A673 (cell line): ENCODE results near the gene TBC1D4. TPM values are rescaled to one million over a fixed set of nuclear protein-coding genes. Genes with fewer than 3 reads are reported as not detected.

Source experiments
- BruUV-seq: library from RNA; stranded (reverse); fragments of 400-500 nt; replicated peaks from 2 replicates; lab custom pipeline; 2021; lab: Mats Ljungman, UMichigan
- CTCF ChIA-PET: fragments of 300-600 bp; sonication (Branson Sonifier 250); formaldehyde crosslinking; loops from one replicate; lab custom pipeline; 2022; ENCODE audit warnings: antibody characterized with exemption; lab: Charles Lee
- POLR2A ChIA-PET: fragments of 300-600 bp; sonication (Branson Sonifier 250); formaldehyde crosslinking; loops from one replicate; lab custom pipeline; 2022; ENCODE audit warnings: antibody characterized with exemption; ENCODE audit not compliant: low non-redundant PET; lab: Charles Lee
- DNase-seq: peaks from one replicate; pipeline ENCODE4 v3.0.0-alpha.2; 2015; ENCODE audit warnings: low spot score
- H3K27ac ChIP-seq: fragments of 200-600 bp; sonication (generic); 2 replicates; pipeline ENCODE4 v1.5.1; 2016; ENCODE audit warnings: mixed run types, low read depth, mild to moderate bottlenecking, mixed read lengths, antibody characterized with exemption, low read length; ENCODE audit not compliant: poor library complexity, severe bottlenecking
- H3K27me3 ChIP-seq: fragments of 200-600 bp; sonication (generic); replicated peaks from 2 replicates; pipeline ENCODE4 v1.6.1; 2017; ENCODE audit warnings: mixed run types, low read depth, mild to moderate bottlenecking, mixed read lengths, antibody characterized with exemption, low read length; ENCODE audit not compliant: insufficient read depth, poor library complexity
- H3K36me3 ChIP-seq: fragments of 200-600 bp; sonication (generic); 2 replicates; pipeline ENCODE4 v1.6.1; 2016; ENCODE audit warnings: mixed run types, mild to moderate bottlenecking, mixed read lengths, antibody characterized with exemption, low read length; ENCODE audit not compliant: insufficient read depth, poor library complexity, severe bottlenecking
- H3K4me1 ChIP-seq: fragments of 200-600 bp; sonication (generic); 2 replicates; pipeline ENCODE4 v1.6.1; 2017; ENCODE audit warnings: mixed run types, mild to moderate bottlenecking, mixed read lengths, antibody characterized with exemption, low read length; ENCODE audit not compliant: insufficient read depth, poor library complexity, severe bottlenecking
- H3K4me3 ChIP-seq: fragments of 200-600 bp; sonication (generic); 2 replicates; pipeline ENCODE4 v1.5.1; 2016; ENCODE audit warnings: low read depth, mixed run types, mild to moderate bottlenecking, mixed read lengths, low read length; ENCODE audit not compliant: poor library complexity, severe bottlenecking
- H3K9me3 ChIP-seq: fragments of 200-600 bp; sonication (generic); 2 replicates; pipeline ENCODE4 v1.6.1; 2016; ENCODE audit warnings: mixed run types, low read depth, mild to moderate bottlenecking, mixed read lengths, antibody characterized with exemption, low read length; ENCODE audit not compliant: poor library complexity, severe bottlenecking
- EZH2 ChIP-seq: fragments of 200-600 bp; sonication (generic); IDR thresholded peaks from 2 replicates; pipeline ENCODE4 v1.6.1; 2017; ENCODE audit warnings: borderline replicate concordance, low read depth, mild to moderate bottlenecking, mixed read lengths, antibody characterized with exemption, low read length; ENCODE audit not compliant: poor library complexity, severe bottlenecking
- intact Hi-C: fragments of 100-400 bp; cut with micrococcal nuclease; formaldehyde crosslinking; loops from one replicate; pipeline ENCODE4 v1.10.0; 2022; ENCODE audit not compliant: unreplicated experiment
- total RNA-seq: library from RNA; stranded (reverse); gene quantifications from 2 replicates; pipeline ENCODE4 v1.2.3, GENCODE V29; 2021
- TF ChIP-seq, protein P1 (sequence below): fragments of 300-800, 200-600 bp; sonication (generic); conservative IDR thresholded peaks from 2 replicates; pipeline ENCODE4 v1.5.1; 2017; ENCODE audit warnings: low read depth, mild to moderate bottlenecking, antibody characterized with exemption, low read length, moderate library complexity, mixed read lengths

The TBC1D4 gene
- total RNA-seq, 1 experiment from 2014 or later, result 9.8 TPM

DNA sequence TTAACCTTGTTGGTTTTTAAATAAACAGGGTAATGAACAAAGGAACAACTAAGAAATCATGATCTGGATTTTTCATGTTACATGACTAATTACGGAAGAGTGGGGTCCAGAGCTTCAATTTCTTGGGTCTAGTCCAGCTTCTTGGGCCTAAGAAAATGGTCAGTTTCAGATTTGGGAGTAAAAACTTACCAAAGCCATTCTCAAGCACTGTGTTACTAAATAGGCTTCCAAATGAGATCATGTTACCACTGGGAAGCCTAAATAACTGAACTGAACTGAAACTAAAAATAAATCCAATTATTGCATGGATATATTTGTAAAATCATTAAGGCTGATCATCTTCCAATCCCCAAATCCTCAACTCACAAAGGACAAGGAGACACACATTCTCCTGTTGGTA, 13.9 kb downstream of the TBC1D4 start:
- no peak for DNase-seq
- no TSS peak for BruUV-seq
- Histone ChIP-seq H3K27ac (no peak overlapping the region), H3K27me3 (no peaks in the 10 kb centered on the region), H3K4me1 (peaks cover 7% of the 10 kb centered on the region), H3K36me3 (no peaks in the 10 kb centered on the region), H3K4me3 (no peak overlapping the region), H3K9me3 (no peaks in the 10 kb centered on the region)
- CTCF ChIA-PET, result no interaction called here
- TF ChIP-seq, protein P1, sequence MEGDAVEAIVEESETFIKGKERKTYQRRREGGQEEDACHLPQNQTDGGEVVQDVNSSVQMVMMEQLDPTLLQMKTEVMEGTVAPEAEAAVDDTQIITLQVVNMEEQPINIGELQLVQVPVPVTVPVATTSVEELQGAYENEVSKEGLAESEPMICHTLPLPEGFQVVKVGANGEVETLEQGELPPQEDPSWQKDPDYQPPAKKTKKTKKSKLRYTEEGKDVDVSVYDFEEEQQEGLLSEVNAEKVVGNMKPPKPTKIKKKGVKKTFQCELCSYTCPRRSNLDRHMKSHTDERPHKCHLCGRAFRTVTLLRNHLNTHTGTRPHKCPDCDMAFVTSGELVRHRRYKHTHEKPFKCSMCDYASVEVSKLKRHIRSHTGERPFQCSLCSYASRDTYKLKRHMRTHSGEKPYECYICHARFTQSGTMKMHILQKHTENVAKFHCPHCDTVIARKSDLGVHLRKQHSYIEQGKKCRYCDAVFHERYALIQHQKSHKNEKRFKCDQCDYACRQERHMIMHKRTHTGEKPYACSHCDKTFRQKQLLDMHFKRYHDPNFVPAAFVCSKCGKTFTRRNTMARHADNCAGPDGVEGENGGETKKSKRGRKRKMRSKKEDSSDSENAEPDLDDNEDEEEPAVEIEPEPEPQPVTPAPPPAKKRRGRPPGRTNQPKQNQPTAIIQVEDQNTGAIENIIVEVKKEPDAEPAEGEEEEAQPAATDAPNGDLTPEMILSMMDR, result no peak
- no peak for TF ChIP-seq EZH2
- POLR2A ChIA-PET, result no interaction called here
- intact Hi-C loops, result no loop called here

DNA sequence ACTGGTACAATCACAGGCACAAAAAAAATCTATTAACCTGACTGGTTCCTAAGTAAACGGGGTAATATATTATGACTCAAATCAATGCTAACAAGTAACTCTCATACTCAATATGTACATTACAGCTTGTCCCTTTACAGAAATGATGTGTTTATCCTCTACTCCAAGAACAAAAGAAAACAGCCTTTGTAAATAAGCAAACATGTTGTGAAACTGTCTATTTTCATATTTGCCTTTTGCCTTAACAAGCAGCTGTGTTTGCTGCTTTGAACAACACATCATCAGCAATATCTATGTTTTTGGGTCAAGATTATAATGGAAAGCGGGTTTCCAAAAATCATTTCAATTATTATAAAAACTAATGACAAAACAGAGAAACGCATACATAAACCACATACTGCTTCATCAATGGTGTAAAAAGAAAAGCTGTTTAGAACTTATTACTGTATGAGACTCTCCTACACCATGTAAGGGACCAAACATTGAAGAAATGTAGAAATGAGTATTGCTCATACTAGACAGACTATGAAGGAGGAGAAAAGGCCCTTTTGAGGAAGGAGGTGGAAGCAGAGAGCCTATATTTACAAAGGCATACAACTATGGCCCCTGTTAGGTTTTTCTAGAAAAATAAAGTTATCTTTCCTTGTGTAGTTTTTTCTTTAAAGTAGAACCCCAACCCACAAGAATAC, 14.8 kb downstream of the TBC1D4 start:
- DNase-seq, result no peak
- H3K36me3 ChIP-seq, result no peaks in the 10 kb centered on the region
- no peaks in the 10 kb centered on the region for H3K9me3 ChIP-seq
- POLR2A ChIA-PET, result no interaction called here
- intact Hi-C loops, result no loop called here
- no peak overlapping the region for H3K27ac ChIP-seq
- TF ChIP-seq, protein P1, result no peak
- TF ChIP-seq EZH2, result no peak
- no TSS peak for BruUV-seq
- CTCF ChIA-PET, result no interaction called here
- peaks cover 7% of the 10 kb centered on the region for H3K4me1 ChIP-seq
- no peaks in the 10 kb centered on the region for H3K27me3 ChIP-seq
- H3K4me3 ChIP-seq, result no peak overlapping the region

DNA sequence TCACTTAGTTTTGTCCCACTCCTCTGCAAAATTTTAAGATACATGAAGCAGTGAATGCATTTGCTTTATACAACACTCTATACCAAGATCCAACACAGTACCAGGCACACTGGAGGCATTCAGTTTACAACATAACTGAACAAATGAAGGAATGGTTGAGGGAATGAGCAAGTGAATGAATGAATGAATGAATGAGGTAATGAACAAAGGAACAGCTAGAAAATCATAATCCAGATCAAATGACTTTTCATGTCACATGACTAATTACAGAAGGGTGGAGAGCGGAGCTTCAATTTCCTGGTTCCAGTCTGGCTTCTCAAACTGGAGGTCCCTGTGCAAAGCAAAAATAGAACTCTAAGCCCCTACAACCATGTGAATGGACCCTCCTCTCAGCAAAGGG, 16.7 kb downstream of the TBC1D4 start:
- H3K27me3 ChIP-seq, result no peaks in the 10 kb centered on the region
- H3K36me3 ChIP-seq, result no peaks in the 10 kb centered on the region
- H3K9me3 ChIP-seq, result no peaks in the 10 kb centered on the region
- no peak overlapping the region for H3K27ac ChIP-seq
- intact Hi-C loops, result no loop called here
- CTCF ChIA-PET, result no interaction called here
- POLR2A ChIA-PET, result no interaction called here
- TF ChIP-seq, protein P1, result no peak
- no peak for TF ChIP-seq EZH2
- DNase-seq, result no peak
- H3K4me3 ChIP-seq, result no peak overlapping the region
- peaks cover 7% of the 10 kb centered on the region for H3K4me1 ChIP-seq
- BruUV-seq, result no TSS peak
